T-helper 1 cell treated with Interleukin-12 subunit alpha and Interleukin-12 subunit beta and Interleukin-4 antibody, amounts not matched to agents 30 μg/mL and 1 μg/mL, for 36 hours (primary cell): Measurements from ENCODE around the gene ZNF181.

Source experiments
- H3K27ac Mint-ChIP-seq: one replicate; pipeline ENCODE4 v1.8.0; 2021; ENCODE audit warnings: mild to moderate bottlenecking, mixed read lengths
- H3K27me3 Mint-ChIP-seq: one replicate; pipeline ENCODE4 v1.8.0; 2021; ENCODE audit warnings: low read depth, mixed read lengths
- H3K36me3 Mint-ChIP-seq: one replicate; pipeline ENCODE4 v1.8.0; 2021; ENCODE audit warnings: low read depth, mixed read lengths
- H3K4me1 Mint-ChIP-seq: one replicate; pipeline ENCODE4 v1.8.0; 2021; ENCODE audit warnings: low read depth, mixed read lengths
- H3K4me3 Mint-ChIP-seq: one replicate; pipeline ENCODE4 v1.8.0; 2021; ENCODE audit warnings: mild to moderate bottlenecking, moderate library complexity, mixed read lengths
- H3K9me3 Mint-ChIP-seq: one replicate; pipeline ENCODE4 v1.8.0; 2021; ENCODE audit warnings: mixed read lengths

Gene ZNF181

GRCh38 chr19:34778342-34778741 lies 44.3 kb downstream of the ZNF181 start:
- peaks cover 33% of the 10 kb centered on the region for H3K9me3 Mint-ChIP-seq
- no peaks in the 10 kb centered on the region for H3K4me1 Mint-ChIP-seq
- peaks cover 2% of the 10 kb centered on the region for H3K36me3 Mint-ChIP-seq
- H3K4me3 Mint-ChIP-seq: no peak overlapping the region
- H3K27ac Mint-ChIP-seq: no peak overlapping the region
- H3K27me3 Mint-ChIP-seq: no peaks in the 10 kb centered on the region

DNA sequence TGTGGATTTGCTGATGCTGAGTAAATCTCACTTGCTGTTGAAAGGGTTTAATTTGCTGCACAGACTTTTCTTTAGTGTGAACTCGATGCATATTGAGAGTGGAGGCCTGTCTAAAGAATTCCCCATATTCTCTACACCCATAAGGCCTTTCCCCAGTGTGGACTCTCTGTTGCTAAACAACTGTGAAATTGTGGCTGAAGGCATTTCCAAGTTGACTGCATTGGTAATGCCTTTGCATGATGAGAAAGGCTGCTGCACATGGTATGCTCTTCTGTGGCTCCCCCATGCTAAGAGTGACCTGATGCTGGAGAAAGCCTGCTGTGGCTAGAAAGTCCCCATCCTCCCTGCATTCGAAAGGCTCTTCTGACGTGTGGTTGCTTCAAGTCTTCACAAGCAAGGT lies 45.6 kb downstream of the ZNF181 start:
- no peaks in the 10 kb centered on the region for H3K27me3 Mint-ChIP-seq
- peaks cover 1% of the 10 kb centered on the region for H3K36me3 Mint-ChIP-seq
- H3K4me3 Mint-ChIP-seq: no peak overlapping the region
- H3K4me1 Mint-ChIP-seq: no peaks in the 10 kb centered on the region
- H3K27ac Mint-ChIP-seq: no peak overlapping the region
- peaks cover 39% of the 10 kb centered on the region for H3K9me3 Mint-ChIP-seq

GRCh38 chr19:34786236-34786635 lies 52.2 kb downstream of the ZNF181 start:
- Mint-ChIP-seq H3K4me1 (no peaks in the 10 kb centered on the region), H3K36me3 (no peaks in the 10 kb centered on the region), H3K4me3 (no peak overlapping the region), H3K27me3 (no peaks in the 10 kb centered on the region), H3K9me3 (peaks cover 28% of the 10 kb centered on the region), H3K27ac (no peak overlapping the region)

GRCh38 chr19:34787059-34787824 lies 53.2 kb downstream of the ZNF181 start:
- H3K36me3 Mint-ChIP-seq: no peaks in the 10 kb centered on the region
- no peak overlapping the region for H3K4me3 Mint-ChIP-seq
- H3K27me3 Mint-ChIP-seq: no peaks in the 10 kb centered on the region
- no peak overlapping the region for H3K27ac Mint-ChIP-seq
- H3K4me1 Mint-ChIP-seq: no peaks in the 10 kb centered on the region
- peaks cover 28% of the 10 kb centered on the region for H3K9me3 Mint-ChIP-seq

DNA sequence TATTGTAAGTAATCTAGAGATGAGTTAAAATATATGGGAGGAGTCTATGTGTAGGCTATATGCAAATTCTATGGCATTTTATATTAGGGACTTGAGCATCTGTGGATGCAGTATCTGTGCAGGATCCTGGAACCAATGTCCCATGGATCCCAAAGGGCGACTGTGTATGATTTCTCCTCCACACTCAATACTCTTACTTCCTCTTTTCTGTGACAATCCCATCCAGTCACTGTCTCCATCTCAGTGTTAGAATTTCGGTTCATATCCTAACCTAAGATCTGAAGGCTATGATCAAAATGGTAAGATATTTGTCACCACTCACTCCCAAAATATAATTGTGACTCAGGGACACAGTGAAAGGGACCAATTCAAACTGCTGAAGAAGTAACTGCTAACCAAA lies 54.0 kb downstream of the ZNF181 start:
- Mint-ChIP-seq H3K27ac (no peak overlapping the region), H3K9me3 (peaks cover 30% of the 10 kb centered on the region), H3K4me3 (no peak overlapping the region), H3K4me1 (no peaks in the 10 kb centered on the region), H3K36me3 (no peaks in the 10 kb centered on the region), H3K27me3 (no peaks in the 10 kb centered on the region)

- Mint-ChIP-seq H3K27me3 (no peaks in the 10 kb centered on the region), H3K4me3 (no peak overlapping the region), H3K36me3 (no peaks in the 10 kb centered on the region), H3K27ac (no peak overlapping the region), H3K4me1 (no peaks in the 10 kb centered on the region), H3K9me3 (peaks cover 25% of the 10 kb centered on the region)
These were observed 59.5 kb downstream of the ZNF181 start for GRCh38 chr19:34793565-34793964.

DNA sequence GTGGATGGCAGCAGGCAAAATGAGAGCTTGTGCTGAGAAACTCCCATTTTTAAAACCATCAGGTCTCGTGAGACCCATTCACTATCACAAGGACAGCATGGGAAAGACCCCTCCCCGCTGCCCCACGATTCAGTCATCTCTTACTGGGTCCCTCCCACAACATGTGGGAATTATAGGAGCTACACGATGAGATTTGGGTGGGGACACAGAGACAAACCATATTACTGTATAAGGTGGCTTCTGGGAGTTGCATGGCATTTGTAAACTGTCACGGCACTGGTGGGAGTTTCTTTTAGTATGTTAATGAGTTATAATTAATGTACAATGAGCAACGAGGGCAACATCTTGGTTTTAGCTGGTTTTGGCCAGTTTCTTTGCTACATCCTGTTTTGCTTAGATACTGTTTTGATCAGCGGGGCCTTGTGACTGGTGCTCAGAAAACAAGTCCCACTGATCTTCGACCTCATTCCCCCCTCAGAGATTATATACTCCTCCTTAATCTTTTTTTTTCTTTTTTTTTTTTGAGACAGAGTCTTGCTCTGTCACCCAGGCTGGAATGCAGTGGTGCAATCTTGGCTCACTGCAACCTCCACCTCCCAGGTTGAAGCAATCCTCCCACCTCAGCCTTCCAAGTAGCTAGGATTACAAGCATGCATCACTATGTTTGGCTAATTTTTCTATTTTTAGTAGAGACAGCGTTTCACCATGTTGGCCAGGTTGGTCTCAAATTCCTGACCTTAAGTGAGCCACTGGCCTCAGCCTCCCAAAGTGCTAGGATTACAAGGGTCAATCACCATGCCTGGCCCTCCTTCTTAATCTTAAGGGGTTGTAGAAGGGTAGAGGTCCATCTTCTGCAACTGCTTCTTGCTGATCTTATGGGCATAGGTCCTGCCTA lies 60.3 kb downstream of the ZNF181 start:
- Mint-ChIP-seq H3K4me1 (no peaks in the 10 kb centered on the region), H3K27ac (no peak overlapping the region), H3K27me3 (no peaks in the 10 kb centered on the region), H3K36me3 (no peaks in the 10 kb centered on the region), H3K4me3 (no peak overlapping the region), H3K9me3 (peaks cover 29% of the 10 kb centered on the region)
